Epithelial cell of proximal tubule (primary cell): ENCODE measurements around the gene AOAH. TPM values are rescaled to one million over a fixed set of nuclear protein-coding genes. Genes with fewer than 3 reads are reported as not detected.

Source experiments
- DNase-seq: peaks from one replicate; pipeline ENCODE4 v3.0.0-alpha.2; 2011; ENCODE audit warnings: low read depth
- H3K4me3 ChIP-seq: 2 replicates; pipeline ENCODE4 v1.5.1; 2011; ENCODE audit warnings: low read depth, mild to moderate bottlenecking, low read length
- total RNA-seq: library from RNA; depleted of rRNA; stranded (reverse); fragments of >200 nt; gene quantifications from 2 replicates; pipeline ENCODE4 v1.2.3, GENCODE V29; 2015
- TF ChIP-seq, protein P1 (sequence below): conservative IDR thresholded peaks from 2 replicates; pipeline ENCODE4 v1.5.1; 2012; ENCODE audit warnings: low read depth, mild to moderate bottlenecking, low read length

AOAH gene
- total RNA-seq, 1 donor from 2014 or later = 1.2 TPM

DNA sequence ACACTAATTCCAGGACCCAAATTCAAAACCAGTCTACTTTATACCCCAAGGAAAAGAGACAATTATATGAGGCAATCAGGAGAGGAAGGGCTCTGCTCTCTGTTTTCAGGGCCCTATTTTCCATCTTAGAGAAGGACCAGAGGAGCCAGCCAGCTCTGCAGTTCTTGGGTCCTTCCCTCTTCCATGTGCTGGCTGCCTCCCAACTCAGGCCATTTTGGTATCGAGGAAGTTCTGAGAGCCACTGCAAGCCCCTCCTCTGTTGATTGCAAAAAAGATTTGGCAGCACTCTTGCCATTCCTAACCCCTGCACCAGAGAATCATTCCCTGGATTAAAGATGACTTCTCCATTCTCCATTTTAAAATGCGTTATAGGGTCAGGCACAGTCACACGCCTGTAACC, 151.2 kb downstream of the AOAH start:
- DNase-seq = no peak
- H3K4me3 ChIP-seq = no peak overlapping the region
- TF ChIP-seq, protein P1, sequence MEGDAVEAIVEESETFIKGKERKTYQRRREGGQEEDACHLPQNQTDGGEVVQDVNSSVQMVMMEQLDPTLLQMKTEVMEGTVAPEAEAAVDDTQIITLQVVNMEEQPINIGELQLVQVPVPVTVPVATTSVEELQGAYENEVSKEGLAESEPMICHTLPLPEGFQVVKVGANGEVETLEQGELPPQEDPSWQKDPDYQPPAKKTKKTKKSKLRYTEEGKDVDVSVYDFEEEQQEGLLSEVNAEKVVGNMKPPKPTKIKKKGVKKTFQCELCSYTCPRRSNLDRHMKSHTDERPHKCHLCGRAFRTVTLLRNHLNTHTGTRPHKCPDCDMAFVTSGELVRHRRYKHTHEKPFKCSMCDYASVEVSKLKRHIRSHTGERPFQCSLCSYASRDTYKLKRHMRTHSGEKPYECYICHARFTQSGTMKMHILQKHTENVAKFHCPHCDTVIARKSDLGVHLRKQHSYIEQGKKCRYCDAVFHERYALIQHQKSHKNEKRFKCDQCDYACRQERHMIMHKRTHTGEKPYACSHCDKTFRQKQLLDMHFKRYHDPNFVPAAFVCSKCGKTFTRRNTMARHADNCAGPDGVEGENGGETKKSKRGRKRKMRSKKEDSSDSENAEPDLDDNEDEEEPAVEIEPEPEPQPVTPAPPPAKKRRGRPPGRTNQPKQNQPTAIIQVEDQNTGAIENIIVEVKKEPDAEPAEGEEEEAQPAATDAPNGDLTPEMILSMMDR = no peak

DNA sequence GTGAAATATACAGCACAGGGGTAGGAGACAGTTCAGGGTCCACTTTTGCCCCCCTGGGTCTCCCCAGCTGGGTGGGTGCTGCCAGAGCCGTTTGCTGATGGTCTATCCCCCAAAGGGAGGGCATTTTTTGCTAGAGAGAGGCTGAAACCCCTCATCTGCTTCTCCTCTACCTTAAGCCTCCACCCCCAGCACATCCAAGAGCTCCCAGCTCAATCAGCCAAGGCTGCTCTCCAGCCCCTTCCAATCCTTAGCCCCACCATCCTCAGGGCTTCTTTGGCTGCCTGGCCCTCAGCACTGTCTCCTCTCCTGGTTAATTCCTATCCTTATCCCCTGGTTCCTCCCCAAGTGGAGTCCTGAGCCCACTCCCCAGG, 153.1 kb downstream of the AOAH start:
- DNase-seq = no peak
- TF ChIP-seq, protein P1 = no peak
- H3K4me3 ChIP-seq = no peak overlapping the region

DNA sequence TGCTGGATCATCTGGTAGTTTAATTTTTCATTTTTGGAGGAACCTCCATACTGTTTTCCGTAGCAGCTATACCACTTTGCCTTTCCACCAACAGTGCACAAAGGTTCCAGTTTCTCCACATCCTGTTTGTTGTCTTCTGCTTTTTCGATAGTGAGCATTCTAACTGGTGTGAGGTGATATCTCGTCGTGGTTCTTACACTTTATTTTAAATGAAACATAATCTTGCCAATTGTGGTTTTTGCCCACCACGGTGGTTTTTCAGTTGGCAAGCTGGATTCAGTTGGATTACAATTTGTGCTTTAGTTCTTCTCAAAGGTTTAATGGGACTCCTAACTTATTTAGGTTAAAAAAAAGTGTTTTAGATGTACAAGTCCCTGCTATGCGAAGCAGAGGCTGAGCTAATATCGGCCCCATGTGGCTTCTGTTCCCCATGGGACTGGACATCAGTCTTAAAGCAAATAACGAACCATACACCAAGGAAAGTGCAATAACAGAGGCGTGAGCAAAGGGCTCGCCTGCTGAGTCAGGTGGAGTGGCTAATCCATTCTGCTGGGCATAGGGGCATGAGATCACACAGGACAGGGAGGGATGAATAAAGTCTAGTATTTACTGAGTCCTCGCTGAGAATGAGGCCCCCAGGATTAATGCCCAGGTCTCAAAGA, 153.6 kb downstream of the AOAH start:
- H3K4me3 ChIP-seq = no peak overlapping the region
- DNase-seq = no peak
- TF ChIP-seq, protein P1 = no peak

DNA sequence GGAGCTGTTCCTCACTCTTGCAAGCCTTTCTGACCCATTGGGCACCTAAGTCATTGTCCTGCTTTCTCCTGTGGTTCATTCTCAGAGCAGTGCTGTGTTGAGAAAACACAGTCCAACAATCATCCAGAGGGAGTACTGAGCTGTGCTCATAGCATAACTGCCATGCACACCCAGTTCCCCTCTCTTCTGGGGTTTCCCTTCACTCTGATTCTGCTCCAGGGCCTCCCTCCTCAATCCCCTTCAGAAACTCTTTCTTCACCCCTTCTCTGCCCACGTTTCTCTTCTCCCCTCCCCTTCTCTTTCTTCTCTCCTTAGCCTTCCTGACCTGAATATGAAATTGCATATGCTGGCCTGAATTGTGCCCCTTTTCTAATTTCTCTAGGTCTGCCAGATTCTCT, 155.8 kb downstream of the AOAH start:
- no peak for DNase-seq
- TF ChIP-seq, protein P1 = no peak

DNA sequence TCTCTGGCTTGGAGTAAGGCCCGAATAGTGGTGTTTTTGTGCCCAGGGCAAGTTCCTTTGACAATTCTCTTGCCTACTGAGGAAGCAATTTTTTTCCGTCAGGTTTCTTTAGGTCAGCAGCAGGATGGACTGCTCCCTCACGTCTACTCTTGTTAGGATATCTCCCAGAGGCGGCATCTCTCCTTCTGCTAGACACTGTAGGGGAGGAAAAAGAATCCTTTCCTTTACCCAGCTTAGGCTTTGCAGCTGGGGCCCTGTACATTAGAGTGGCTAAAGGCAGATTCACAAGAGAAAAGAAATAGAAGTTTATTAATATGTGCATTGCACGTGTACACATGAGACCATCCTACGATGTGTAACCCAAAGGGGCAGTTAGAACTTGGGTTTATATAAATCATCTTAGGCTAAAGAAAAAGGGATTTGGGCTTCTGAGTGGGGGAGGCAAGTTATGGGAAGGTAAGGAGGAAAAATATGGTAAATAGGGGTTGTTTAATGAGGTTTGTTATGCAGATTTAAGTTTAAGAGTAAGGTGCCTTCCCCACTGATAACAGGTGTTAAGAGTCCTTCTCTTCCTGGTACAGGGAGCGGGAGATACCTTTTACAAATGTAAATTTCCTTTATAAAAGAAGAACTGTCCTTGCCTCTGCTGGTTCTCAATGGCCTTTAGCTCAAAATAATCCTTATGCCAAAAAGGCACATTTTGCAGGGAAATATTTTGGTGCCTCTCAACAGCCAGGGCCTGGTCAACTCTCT, 156.4 kb downstream of the AOAH start:
- no peak for DNase-seq
- no peak overlapping the region for H3K4me3 ChIP-seq
- TF ChIP-seq, protein P1 = no peak

More for the DNA sequence above, 155.8 kb downstream of the AOAH start:
- H3K4me3 ChIP-seq = no peak overlapping the region

DNA sequence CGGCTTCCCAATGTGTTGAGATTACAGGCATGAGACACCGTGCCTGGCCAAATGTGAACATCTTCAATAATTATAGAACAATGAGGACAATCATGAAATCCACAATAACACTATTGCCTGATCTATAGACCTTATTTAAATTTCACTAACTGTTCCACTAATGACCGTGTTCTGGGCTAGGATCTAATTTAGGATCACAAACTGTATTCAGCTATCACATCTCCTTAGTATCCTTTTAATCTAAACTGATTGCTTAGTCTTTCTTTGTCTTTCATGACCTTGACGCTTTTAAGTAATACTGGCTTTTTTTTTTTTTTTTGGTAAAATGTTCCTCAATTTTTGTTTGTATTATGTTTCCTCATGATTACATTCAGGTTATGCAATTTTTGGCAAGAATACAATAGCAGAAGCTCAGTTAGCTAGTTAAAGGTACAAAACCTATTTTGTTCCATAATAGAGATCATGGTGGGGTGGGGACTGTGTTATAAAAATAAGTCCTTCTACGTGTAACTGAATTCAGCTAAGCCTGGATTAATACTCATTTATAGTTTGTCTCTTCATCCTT, 158.4 kb downstream of the AOAH start:
- H3K4me3 ChIP-seq = no peak overlapping the region
- no peak for DNase-seq
- TF ChIP-seq, protein P1 = no peak

DNA sequence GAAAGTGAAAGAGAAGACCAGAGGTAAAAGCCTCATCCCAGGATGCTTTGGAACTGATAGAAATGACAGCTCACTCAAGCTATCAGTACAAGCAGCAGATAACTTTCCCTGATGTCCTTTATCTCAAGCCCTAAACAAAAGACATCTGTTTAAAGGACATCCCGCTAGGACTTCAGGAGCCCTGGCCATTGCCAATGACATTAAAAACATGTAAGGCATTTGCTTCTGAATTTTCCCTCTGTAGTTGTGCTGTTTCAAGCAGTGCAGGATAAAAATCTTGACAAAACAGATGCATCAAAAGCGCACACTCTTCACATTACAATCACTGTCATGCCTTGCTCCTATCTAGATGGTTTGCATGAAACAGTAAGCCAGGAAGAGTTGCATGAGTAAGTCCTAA, 159.8 kb downstream of the AOAH start:
- TF ChIP-seq, protein P1 = no peak
- DNase-seq = no peak
- no peak overlapping the region for H3K4me3 ChIP-seq
